ENCODE measurements around the gene OVOL2.

DNA sequence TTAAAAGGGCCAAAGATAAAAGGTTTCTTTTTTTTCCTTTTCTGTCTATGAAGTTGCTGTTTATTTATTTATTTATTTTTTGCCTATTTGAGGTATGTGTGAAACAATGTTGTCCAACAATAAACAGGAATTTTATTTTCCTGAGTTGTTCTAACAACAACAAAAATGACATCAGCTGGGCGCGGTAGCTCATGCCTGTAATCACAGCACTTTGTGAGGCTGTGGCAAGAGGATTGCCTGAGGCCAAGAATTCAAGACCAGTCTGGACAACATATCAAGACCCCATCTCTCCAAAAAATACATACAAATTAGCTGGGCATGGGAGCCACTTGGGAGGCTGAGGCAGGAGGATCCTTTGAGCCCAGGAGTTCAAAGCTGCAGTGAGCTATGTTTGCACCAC, 44.8 kb downstream of the OVOL2 start:
- TF ChIP-seq, protein P1, sequence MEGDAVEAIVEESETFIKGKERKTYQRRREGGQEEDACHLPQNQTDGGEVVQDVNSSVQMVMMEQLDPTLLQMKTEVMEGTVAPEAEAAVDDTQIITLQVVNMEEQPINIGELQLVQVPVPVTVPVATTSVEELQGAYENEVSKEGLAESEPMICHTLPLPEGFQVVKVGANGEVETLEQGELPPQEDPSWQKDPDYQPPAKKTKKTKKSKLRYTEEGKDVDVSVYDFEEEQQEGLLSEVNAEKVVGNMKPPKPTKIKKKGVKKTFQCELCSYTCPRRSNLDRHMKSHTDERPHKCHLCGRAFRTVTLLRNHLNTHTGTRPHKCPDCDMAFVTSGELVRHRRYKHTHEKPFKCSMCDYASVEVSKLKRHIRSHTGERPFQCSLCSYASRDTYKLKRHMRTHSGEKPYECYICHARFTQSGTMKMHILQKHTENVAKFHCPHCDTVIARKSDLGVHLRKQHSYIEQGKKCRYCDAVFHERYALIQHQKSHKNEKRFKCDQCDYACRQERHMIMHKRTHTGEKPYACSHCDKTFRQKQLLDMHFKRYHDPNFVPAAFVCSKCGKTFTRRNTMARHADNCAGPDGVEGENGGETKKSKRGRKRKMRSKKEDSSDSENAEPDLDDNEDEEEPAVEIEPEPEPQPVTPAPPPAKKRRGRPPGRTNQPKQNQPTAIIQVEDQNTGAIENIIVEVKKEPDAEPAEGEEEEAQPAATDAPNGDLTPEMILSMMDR (IDR thresholded peaks at IDR 0.05 in 4 of 5, conservative IDR thresholded peaks at IDR 0.05 in 1 of 5) = no peak
- no peak for TF ChIP-seq POLR2A (IDR thresholded peaks at IDR 0.05)

All from gastrocnemius medialis (tissue), 4 donors.